GM19328 (cell line): Measurements from ENCODE around the gene ARHGAP12.

Experiments
- ATAC-seq: cut with Tn5 transposase; IDR thresholded peaks from one replicate; pipeline ENCODE4 v1.9.1; 2021; ENCODE audit warnings: mild to moderate bottlenecking, moderate library complexity; ENCODE audit not compliant: unreplicated experiment

ARHGAP12 gene

GRCh38 chr10:31886885-31887284 is 41.7 kb downstream of the ARHGAP12 start:
- no peak for ATAC-seq

DNA sequence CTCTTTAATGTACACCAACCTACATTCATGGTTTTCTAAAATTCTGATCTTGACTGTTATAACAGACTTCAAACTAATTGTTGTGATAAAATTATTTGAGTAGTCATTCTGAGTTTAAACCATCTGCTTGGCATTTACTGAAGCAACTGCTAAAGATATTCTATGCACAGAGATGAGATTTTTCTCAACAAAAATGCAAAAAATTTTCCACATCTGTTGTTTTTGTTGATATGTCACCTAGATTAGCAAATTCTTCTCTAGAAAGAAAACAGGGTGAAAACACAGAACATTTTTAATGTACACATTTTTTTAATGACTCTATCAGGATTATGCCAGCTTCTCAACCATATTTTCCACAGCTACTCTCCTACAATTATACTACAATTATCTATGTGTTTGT is 42.7 kb downstream of the ARHGAP12 start:
- ATAC-seq = no peak

DNA sequence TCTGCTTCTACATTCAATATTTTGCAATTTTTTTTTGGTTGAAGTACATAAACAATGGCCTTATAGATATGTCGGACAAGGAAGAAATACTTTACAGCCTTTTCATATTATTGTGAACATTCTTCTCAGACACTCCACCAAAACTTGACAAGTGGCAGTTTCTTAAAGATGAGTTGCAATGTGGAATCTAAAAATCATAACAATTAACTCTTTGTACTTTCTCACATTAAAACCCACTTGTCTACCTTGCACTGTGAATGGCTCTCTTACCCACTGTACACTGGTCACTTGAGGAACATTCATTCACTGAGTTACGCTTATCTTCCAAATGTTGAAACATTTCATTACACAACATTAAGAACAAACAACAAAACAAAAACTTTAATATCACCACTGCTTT is 44.2 kb downstream of the ARHGAP12 start:
- no peak for ATAC-seq

DNA sequence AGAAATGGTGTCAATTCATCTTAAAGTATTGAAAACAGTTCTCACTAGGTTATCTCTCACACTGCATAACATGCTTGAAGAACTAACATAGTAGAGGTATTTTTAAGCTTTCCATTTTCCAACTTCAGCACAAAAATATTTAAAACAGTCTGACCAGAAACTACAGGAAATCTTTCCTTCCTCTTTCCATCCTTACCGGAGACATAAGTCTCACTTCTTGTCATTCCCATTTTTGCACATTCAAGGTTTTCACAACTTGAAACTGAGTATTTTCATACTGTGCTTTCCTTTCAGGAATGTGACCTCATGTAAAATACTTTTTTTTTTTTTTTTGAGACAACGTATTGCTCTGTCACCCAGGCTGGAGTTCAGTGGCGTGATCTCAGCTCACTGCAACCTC is 45.2 kb downstream of the ARHGAP12 start:
- no peak for ATAC-seq

- no peak for ATAC-seq
Measured at GRCh38 chr10:31878486-31878885, 50.1 kb downstream of the ARHGAP12 start.

GRCh38 chr10:31876652-31877352 is 51.8 kb downstream of the ARHGAP12 start:
- ATAC-seq = no peak

DNA sequence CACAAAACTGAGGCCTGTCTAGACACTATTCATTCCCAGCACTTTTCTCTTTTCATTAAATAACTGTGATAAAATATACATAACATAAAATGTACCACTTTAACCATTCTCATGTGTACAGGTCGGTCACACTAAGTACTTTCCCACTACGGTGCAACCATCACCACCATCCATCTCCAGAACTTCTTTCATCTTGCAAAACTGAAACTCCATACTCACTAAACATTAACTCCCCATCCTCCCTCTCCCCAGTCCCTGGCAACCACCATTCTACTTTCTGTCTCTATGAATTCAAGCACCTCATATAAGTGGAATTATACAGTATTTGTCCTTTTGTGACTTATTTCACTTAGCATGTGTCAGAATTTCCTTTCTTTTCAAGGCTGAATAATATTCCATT is 53.0 kb downstream of the ARHGAP12 start:
- ATAC-seq = no peak

- no peak for ATAC-seq
Measured at GRCh38 chr10:31873724-31874123, 54.9 kb downstream of the ARHGAP12 start.

GRCh38 chr10:31871266-31872065 is 57.2 kb downstream of the ARHGAP12 start:
- ATAC-seq = no peak

- no peak for ATAC-seq
Measured at GRCh38 chr10:31867646-31868045, 61.0 kb downstream of the ARHGAP12 start.

DNA sequence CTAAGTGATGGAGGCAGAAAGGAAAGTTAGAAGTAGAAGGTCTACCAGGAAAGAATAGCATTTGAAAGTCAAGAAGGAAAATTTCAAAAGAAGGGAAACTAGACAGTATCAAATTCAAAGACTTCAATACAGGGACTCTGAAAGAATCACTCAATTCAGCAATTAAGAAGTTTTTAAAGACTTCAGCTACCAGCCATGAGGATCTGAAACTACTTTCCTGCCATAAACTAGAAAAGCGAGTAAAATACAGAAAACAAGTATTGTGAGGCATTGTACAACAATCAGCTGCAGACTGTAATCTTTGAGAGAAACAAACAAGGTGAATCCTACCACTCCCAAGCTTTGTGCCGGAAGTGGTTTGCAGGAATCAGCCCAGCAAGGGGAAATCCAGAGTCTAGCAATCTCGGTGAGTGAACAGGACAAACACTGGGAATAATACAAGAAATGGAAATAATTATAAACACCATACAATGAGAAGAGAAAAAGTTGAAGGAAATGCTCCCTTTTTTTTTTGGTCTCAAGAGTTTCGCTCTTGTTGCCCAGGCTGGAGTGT is 62.4 kb downstream of the ARHGAP12 start:
- no peak for ATAC-seq

DNA sequence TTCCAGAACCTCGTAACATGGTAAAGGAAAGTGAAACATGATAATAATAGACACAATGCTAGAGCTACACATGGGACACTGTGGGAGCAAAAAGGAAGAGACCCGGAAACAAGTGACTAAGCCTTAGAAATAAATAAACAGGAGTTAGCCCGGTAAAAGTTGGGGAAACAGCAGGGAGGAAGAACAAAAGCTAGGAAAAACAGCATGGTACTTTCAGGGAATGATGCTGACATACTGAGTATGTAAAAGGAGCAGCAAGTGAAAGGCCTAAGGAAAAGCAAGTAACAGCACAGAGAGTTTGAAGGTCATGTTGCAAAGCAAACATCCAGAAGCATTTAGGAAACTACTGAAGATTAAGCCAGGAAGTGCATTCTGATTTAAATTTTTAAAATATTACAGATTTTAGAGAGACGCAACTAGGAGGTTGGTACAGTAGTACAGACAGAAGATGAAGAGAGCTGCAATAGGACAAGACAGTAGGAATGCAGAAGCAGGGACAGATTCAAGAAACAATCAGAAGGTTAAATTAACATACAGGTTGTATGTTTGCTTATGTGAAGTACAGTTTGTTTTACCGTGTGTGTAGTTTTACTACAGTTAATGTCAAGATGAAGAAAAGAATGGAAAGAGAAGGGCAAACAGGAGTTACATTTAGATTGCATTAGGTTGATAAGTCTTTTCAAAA is 63.7 kb downstream of the ARHGAP12 start:
- no peak for ATAC-seq

DNA sequence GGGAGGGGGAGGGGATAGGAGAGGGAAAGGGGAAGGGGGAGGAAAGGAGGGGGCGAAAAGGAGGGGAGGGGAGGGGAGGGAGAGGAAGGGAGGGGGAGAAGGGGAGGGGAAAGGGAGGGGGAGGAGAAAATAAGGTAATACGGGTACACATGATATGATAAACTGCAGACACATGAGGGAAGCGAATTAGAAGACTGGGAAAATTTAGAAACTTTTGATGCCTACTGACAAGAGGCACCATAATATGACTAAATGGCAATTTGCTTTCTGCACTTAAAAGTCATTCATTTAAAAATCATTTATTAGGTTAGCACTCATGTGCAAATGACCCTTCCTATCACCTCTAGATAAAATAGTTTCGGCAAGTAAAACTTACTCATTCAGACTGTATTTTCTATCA is 73.6 kb downstream of the ARHGAP12 start:
- ATAC-seq = no peak

DNA sequence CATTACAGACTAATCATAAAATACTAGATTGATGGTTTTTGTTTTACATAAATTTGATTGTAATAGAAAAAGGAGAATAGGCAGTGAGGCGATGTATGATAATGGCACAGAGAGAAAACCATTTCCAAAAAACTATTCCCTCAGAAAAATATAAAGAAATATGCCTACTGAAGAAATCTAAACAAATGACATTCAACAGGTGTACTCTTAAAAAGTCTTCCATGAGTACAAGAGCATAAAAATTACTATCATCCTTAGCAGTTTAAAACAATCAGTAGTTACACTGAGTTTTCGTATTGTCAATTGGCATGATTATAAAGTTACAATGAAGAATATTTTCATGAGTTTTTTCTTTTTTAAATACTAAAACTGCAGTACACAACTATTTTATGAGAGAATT is 75.0 kb downstream of the ARHGAP12 start:
- ATAC-seq = no peak

DNA sequence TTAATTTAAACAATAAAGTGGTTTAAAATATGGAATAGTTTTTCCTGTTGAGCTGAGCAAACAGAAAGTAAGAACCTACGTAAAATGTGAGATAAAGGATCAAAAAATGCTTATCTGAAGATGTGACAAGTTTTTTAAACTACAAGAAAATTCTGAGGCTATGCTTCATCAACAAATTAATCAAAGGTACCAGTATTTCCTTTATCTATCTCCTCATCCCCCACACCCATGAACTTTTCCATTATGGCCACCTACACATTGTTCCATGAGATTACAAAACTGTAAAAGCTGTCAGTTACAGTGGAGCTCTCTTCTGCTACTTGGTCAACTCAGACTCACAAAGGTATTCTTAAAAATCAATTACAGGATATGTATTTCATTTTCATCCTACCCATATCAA is 77.4 kb downstream of the ARHGAP12 start:
- no peak for ATAC-seq

DNA sequence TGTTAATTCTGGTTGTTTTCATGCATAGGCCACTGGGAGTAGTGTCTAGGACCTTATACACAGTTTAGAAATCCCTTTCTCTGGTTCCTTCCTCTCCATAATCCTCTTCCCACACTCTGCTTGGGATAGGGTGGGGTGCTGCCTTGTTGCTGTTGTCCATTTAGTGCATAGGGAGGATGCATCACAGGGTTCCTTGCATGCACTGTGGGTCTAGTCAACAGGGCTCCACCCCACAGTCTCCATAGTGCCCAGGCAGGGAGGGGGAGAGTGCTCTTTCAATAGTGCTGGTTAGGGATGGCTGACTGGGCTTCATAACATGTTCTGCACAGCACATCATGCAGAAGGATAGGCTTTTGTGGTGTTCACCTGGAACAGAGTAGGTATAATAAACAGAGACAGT is 81.1 kb downstream of the ARHGAP12 start:
- ATAC-seq = no peak

GRCh38 chr10:31838709-31839108 is 89.9 kb downstream of the ARHGAP12 start:
- no peak for ATAC-seq

DNA sequence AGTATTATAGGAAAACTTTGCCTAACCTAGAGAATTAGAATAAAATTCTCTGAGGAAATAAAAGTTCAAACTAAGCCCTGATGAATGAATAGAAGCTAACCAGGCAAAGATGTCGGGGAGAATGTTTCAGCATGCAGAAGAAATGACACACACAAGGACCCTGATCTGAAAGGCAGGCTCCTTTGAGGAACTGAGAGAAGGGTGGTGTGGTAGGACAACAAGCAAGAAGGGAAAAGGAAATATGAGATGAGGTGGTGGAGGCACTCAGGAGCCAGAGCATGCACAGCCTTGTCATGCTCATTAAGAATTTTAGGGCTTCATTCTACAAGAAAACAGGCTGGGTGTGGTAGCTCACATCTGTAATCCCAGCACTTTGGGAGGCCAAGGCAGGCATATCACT is 90.6 kb downstream of the ARHGAP12 start:
- no peak for ATAC-seq

GRCh38 chr10:31836569-31837406 is 91.8 kb downstream of the ARHGAP12 start:
- ATAC-seq = no peak

DNA sequence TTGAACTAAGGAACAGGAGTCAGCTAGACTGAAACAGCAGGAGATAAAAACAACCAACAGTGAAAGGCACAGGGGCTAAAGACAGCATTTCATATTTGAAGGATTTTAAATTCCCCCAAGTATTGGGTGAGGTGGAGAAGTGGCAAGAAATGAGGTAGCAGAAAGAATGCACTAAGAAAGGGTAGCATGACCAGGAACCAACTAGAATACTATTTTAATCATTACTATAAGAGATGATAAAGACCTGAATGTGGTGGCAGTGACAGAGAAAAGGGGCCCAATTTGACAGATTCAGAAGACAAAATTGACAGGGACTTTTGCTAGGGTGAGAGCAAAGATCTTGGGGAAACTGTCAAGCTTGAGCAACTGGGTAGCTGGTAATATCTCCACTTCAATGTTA is 94.9 kb downstream of the ARHGAP12 start:
- ATAC-seq = no peak

DNA sequence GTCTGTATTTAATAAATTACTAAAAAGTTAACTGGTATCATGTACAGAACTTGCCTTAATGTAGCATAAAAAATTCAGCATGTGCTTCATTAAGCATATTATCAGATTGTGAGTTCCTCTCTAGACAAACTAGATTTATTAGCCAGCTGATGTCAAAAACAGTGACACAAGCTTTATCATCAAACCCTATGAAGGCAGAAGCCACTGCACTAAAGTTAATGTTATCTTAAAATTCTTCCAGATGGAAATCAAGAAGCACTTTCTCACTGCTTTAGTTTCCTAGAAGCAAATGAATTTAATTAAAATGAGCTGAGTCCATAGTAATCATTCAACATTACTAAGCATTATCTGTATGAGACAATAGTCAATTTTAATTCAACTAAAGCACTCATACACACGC is 96.4 kb downstream of the ARHGAP12 start:
- ATAC-seq = no peak
